Middle frontal gyrus (tissue), 1 donor: ENCODE data around the gene IL17F.

Source experiments
- DNase-seq: peaks from one replicate; pipeline ENCODE4 v3.0.0-alpha.2; 2015; ENCODE audit warnings: low spot score; ENCODE audit errors: extremely low spot score

The IL17F gene

DNA sequence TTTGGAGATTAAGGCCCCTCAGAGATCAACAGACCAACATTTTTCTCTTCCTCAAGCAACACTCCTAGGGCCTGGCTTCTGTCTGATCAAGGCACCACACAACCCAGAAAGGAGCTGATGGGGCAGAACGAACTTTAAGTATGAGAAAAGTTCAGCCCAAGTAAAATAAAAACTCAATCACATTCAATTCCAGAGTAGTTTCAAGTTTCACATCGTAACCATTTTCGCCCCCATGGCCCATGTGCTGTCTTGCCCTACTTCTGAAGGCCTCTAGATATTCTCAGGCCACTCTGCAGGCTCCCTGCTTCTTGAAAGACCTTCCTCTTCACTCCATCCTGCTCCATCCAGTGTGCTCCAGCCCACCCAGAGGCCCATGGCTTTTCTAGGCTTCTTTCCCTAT is 53.9 kb downstream of the IL17F start:
- DNase-seq: no peak

DNA sequence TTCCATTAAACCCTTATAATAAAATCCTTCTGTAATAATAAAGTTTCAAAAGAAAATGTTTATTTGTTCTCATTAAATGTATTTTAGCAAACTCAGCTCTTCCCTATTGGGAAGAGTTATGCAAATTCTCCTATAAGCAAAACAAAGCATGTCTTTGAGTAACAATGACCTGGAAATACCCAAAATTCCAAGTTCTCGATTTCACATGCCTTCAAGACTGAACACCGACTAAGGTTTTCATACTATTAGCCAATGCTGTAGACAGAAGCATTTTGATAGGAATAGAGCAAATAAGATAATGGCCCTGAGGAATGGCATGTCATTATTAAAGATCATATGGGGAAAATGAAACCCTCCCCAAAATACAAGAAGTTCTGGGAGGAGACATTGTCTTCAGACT is 54.3 kb downstream of the IL17F start:
- no peak for DNase-seq

DNA sequence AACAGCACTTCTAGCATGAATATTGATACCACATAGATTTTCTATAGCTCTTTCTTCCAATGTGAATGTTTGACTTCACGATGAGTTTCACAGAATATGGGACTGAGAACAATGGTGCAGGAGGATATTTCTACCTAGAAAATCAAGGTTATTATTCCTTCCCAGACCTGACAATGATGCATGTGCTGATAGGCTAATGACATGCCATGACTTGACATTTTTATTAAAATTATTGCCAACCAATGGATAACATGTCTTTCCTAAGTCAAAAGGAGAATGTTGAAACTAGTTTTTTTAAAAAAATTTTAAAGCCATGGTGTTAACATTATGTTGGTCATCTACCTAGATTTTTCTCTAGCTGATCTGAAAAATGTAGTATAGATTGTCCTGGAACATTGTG is 57.2 kb downstream of the IL17F start:
- no peak for DNase-seq
